GM12874 (cell line): ENCODE results near the gene DPYSL5.

Source experiments
- TF ChIP-seq, protein P1 (sequence below): IDR thresholded peaks from 2 replicates; pipeline ENCODE4 v1.5.1; 2011; ENCODE audit warnings: low read depth, mild to moderate bottlenecking, control low read depth, low read length, moderate library complexity; ENCODE audit not compliant: insufficient read depth

Gene DPYSL5

GRCh38 chr2:26993768-26994167 is 145.8 kb downstream of the DPYSL5 start:
- TF ChIP-seq, protein P1, sequence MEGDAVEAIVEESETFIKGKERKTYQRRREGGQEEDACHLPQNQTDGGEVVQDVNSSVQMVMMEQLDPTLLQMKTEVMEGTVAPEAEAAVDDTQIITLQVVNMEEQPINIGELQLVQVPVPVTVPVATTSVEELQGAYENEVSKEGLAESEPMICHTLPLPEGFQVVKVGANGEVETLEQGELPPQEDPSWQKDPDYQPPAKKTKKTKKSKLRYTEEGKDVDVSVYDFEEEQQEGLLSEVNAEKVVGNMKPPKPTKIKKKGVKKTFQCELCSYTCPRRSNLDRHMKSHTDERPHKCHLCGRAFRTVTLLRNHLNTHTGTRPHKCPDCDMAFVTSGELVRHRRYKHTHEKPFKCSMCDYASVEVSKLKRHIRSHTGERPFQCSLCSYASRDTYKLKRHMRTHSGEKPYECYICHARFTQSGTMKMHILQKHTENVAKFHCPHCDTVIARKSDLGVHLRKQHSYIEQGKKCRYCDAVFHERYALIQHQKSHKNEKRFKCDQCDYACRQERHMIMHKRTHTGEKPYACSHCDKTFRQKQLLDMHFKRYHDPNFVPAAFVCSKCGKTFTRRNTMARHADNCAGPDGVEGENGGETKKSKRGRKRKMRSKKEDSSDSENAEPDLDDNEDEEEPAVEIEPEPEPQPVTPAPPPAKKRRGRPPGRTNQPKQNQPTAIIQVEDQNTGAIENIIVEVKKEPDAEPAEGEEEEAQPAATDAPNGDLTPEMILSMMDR = no peak

GRCh38 chr2:26994983-26995382 is 147.1 kb downstream of the DPYSL5 start:
- TF ChIP-seq, protein P1 = no peak

GRCh38 chr2:26997394-26997793 is 149.5 kb downstream of the DPYSL5 start:
- TF ChIP-seq, protein P1 = no peak

GRCh38 chr2:26998323-26998722 is 150.4 kb downstream of the DPYSL5 start:
- TF ChIP-seq, protein P1 = no peak
